HepG2 (cell line): ENCODE data around the gene AAR2. TPM values are rescaled to one million over a fixed set of nuclear protein-coding genes. Genes with fewer than 3 reads are reported as not detected.

ENCODE experiments used
- EEA1 ChIP-seq: sonication (generic); formaldehyde crosslinking; IDR thresholded peaks from 2 replicates; pipeline ENCODE4 v1.5.1; 2020; ENCODE audit warnings: mild to moderate bottlenecking, missing genetic modification reagents, borderline replicate concordance
- GZF1 ChIP-seq: sonication (generic); formaldehyde crosslinking; IDR thresholded peaks from 2 replicates; pipeline ENCODE4 v1.5.1; 2020; ENCODE audit warnings: mild to moderate bottlenecking, missing genetic modification reagents
- HCFC1 ChIP-seq: fragments of 150-350 bp; IDR thresholded peaks from 2 replicates; pipeline ENCODE4 v1.6.1; 2014; ENCODE audit warnings: low read depth, low read length
- HNRNPL ChIP-seq: fragments of 200-400 bp; formaldehyde crosslinking; IDR thresholded peaks from 2 replicates; pipeline ENCODE4 v1.6.1; 2017; ENCODE audit warnings: mild to moderate bottlenecking, low read depth, low read length
- IKZF1 ChIP-seq: fragments of 450-650 bp; IDR thresholded peaks from 2 replicates; pipeline ENCODE4 v1.7.1; 2016
- ISL2 ChIP-seq: sonication (generic); formaldehyde crosslinking; IDR thresholded peaks from 2 replicates; pipeline ENCODE4 v1.5.0; 2020; ENCODE audit warnings: missing genetic modification reagents
- KDM6A ChIP-seq: IDR thresholded peaks from 2 replicates; pipeline ENCODE4 v1.6.1; 2016; ENCODE audit warnings: low read depth
- KLF6 ChIP-seq: IDR thresholded peaks from 2 replicates; pipeline ENCODE4 v1.8.0; 2016; ENCODE audit warnings: missing biosample characterization, missing genetic modification reagents
- LCORL ChIP-seq, 2 experiments: fragments of 450-650 bp in 1 of 2; sonication (generic) in 1 of 2; formaldehyde crosslinking in 1 of 2; IDR thresholded peaks; 2 replicates each; pipeline versions ENCODE4 v1.5.0 to v1.6.1; 2017 to 2020; ENCODE audit warnings: antibody characterized with exemption in 1 of 2, missing genetic modification reagents in 1 of 2
- MIXL1 ChIP-seq: IDR thresholded peaks from 2 replicates; pipeline ENCODE4 v1.6.1; 2016
- NFKB2 ChIP-seq: sonication (generic); formaldehyde crosslinking; IDR thresholded peaks from 2 replicates; pipeline ENCODE4 v1.4.0; 2020; ENCODE audit warnings: missing genetic modification reagents, borderline replicate concordance
- PHF5A ChIP-seq: IDR thresholded peaks from one replicate; pipeline ENCODE4 v1.6.1; 2018; ENCODE audit warnings: low read depth, missing genetic modification reagents; ENCODE audit not compliant: unreplicated experiment
- POLR2A ChIP-seq, 2 experiments: IDR thresholded peaks; 2 replicates each; pipeline ENCODE4 v1.6.1; 2011; ENCODE audit warnings: low read depth in 2 of 2, low read length in 2 of 2, mild to moderate bottlenecking in 1 of 2, moderate library complexity in 1 of 2; ENCODE audit not compliant: insufficient read depth in 1 of 2
- RBAK ChIP-seq: sonication (generic); formaldehyde crosslinking; IDR thresholded peaks from 2 replicates; pipeline ENCODE4 v1.5.1; 2020; ENCODE audit warnings: mild to moderate bottlenecking, missing genetic modification reagents
- RBM39 ChIP-seq: fragments of 200-400 bp; formaldehyde crosslinking; IDR thresholded peaks from one replicate; pipeline ENCODE4 v1.6.1; 2018; ENCODE audit warnings: antibody characterized with exemption, mild to moderate bottlenecking, low read depth, low read length; ENCODE audit not compliant: poor library complexity, severe bottlenecking
- REL ChIP-seq: sonication (generic); formaldehyde crosslinking; conservative IDR thresholded peaks from 2 replicates; pipeline ENCODE4 v1.8.0; 2022; ENCODE audit warnings: mild to moderate bottlenecking, missing genetic modification reagents, moderate library complexity
- SIX4 ChIP-seq: sonication (generic); formaldehyde crosslinking; IDR thresholded peaks from 2 replicates; pipeline ENCODE4 v1.4.0; 2020; ENCODE audit warnings: missing genetic modification reagents
- SMYD3 ChIP-seq: sonication (generic); formaldehyde crosslinking; IDR thresholded peaks from 2 replicates; pipeline ENCODE4 v1.8.1; 2023; ENCODE audit warnings: mild to moderate bottlenecking, missing genetic modification reagents
- SSRP1 ChIP-seq: IDR thresholded peaks from 2 replicates; pipeline ENCODE4 v1.6.1; 2016; ENCODE audit warnings: control low read depth
- STAT6 ChIP-seq: sonication (generic); formaldehyde crosslinking; IDR thresholded peaks from 2 replicates; pipeline ENCODE4 v1.4.0; 2020; ENCODE audit warnings: missing genetic modification reagents, mild to moderate bottlenecking, borderline replicate concordance
- SYNCRIP ChIP-seq: fragments of 200-400 bp; formaldehyde crosslinking; IDR thresholded peaks from 2 replicates; pipeline ENCODE4 v1.6.1; 2018; ENCODE audit warnings: mild to moderate bottlenecking, low read depth, low read length; ENCODE audit not compliant: insufficient read depth
- TSC22D2 ChIP-seq: sonication (generic); formaldehyde crosslinking; IDR thresholded peaks from 2 replicates; pipeline ENCODE4 v1.5.1; 2020; ENCODE audit warnings: missing genetic modification reagents, mild to moderate bottlenecking, borderline replicate concordance
- ZNF570 ChIP-seq: sonication (generic); formaldehyde crosslinking; IDR thresholded peaks from 2 replicates; pipeline ENCODE4 v1.4.0; 2020; ENCODE audit warnings: mild to moderate bottlenecking, missing genetic modification reagents, borderline replicate concordance
- ZNF678 ChIP-seq: sonication (generic); formaldehyde crosslinking; IDR thresholded peaks from 2 replicates; pipeline ENCODE4 v1.4.0; 2020; ENCODE audit warnings: mild to moderate bottlenecking, missing genetic modification reagents
- ZNF724P ChIP-seq: sonication (generic); formaldehyde crosslinking; IDR thresholded peaks from 2 replicates; pipeline ENCODE4 v1.8.0; 2022; ENCODE audit warnings: missing genetic modification reagents, borderline replicate concordance
- ZNF878 ChIP-seq: sonication (generic); formaldehyde crosslinking; IDR thresholded peaks from 2 replicates; pipeline ENCODE4 v1.8.1; 2023; ENCODE audit warnings: mild to moderate bottlenecking, missing genetic modification reagents, moderate library complexity
- polyA plus RNA-seq, 8 experiments: library from polyadenylated mRNA; depleted of rRNA in 3 of 8; stranded (reverse) in 7 of 8; unstranded in 1 of 8; fragments of >200 nt; fragmentation: Illumina TruSeq in 4 of 8; extraction: Trizol in 4 of 8; gene quantifications; 2 replicates each; pipeline versions ENCODE4 v1.2.1 to v1.2.3, GENCODE V29; 2011 to 2016; ENCODE audit warnings: low read depth in 4 of 8, missing spikeins in 1 of 8, mixed read lengths in 1 of 8; ENCODE audit not compliant: insufficient read depth in 1 of 8
- total RNA-seq, 5 experiments: library from RNA; depleted of rRNA; stranded (reverse); fragments of >200 nt; fragmentation: Illumina TruSeq; extraction: Trizol; gene quantifications; 2 replicates each; pipeline ENCODE4 v1.2.3, GENCODE V29; 2016; ENCODE audit warnings: low read depth in 1 of 5
- TF ChIP-seq, protein P1 (sequence below): sonication (generic); formaldehyde crosslinking; IDR thresholded peaks from 2 replicates; pipeline ENCODE4 v1.4.0; 2020; ENCODE audit warnings: missing genetic modification reagents
- TF ChIP-seq, protein P2 (sequence below): sonication (generic); formaldehyde crosslinking; IDR thresholded peaks from 2 replicates; pipeline ENCODE4 v1.5.1; 2020; ENCODE audit warnings: mild to moderate bottlenecking, missing genetic modification reagents, moderate library complexity

The AAR2 gene
- total and polyA plus RNA-seq, 2 of the 13 experiments (the other 11 are each of a cell fraction or from before 2014, with no cell fraction given): 45.2 to 46.2 TPM

DNA sequence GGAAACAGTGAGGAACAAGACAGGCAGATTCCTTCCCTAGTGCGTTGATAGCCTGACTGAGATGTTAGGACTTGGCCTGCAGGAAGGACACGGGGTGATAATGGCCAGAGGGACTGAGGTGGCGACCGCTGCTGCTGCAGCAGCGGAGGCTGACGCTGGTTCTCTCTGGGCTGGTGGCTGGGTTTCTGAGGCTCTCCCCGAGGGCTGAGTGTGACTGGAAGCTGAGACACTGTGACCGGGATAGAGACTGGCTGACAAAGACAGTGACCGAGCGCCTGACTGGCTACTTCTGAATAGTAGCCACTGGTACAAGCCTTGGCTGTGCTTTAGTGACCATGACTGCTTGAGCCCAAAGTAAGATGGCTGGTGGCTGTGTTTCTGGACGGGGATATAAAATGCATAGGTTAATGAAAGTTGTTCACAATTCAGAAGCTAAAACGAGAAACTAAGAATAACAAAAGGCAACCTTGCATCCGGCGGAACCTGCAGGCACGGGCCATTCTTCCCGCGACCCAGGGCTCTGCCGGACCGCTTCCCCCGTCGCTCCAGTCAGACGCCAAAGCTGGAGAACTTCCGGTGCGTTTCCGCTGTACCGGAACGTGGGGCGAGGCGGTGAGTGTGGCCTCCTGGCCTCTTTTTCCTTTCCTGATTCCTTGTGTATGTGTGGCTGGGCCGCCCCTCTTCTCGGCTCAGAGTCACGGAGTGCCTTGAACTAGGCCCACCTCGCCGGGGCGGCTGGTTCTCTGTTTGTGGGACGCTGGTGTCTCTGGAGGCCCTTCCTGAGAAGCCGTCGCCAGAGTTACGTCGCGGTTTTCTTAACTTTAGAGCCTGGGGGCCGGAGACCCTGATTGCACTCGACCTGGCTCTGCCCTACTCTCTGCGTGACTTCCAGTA lies at the start of gene AAR2 (continued):
- peak; percentile 43; the same call in 1 of the 2 replicates for TF ChIP-seq STAT6 (CRISPR knock-in tag)
- TF ChIP-seq SSRP1 (CRISPR knock-in tag): peak; percentile 97
- no peak for TF ChIP-seq IKZF1
- TF ChIP-seq LCORL (IDR thresholded peaks at IDR 0.05): no peak; the same call in none of the 2 replicates
- peak; percentile 95 for TF ChIP-seq LCORL (CRISPR knock-in tag; IDR thresholded peaks at IDR 0.05)
- no peak for TF ChIP-seq ZNF570 (CRISPR knock-in tag)
- peak; percentile 79 for TF ChIP-seq SIX4 (CRISPR knock-in tag)
- TF ChIP-seq RBAK (CRISPR knock-in tag): no peak; the same call in 1 of the 2 replicates
- peak; percentile 94 for TF ChIP-seq ZNF878 (CRISPR knock-in tag)
- peak; percentile 95 for TF ChIP-seq REL (CRISPR knock-in tag)
- peak; percentile 88; the same call in 1 of the 2 replicates for TF ChIP-seq ZNF678 (CRISPR knock-in tag)
- TF ChIP-seq HCFC1: peak; percentile 85
- TF ChIP-seq TSC22D2: peak; percentile 87; the same call in 1 of the 2 replicates
- TF ChIP-seq SMYD3 (CRISPR knock-in tag): peak; percentile 62
- 0 out of 2 replicates have a peak, but pooled peaks have one; percentile 66 for TF ChIP-seq EEA1
- TF ChIP-seq KLF6 (CRISPR knock-in tag): peak; percentile 98
- peak; percentile 89 for TF ChIP-seq GZF1 (CRISPR knock-in tag)
- TF ChIP-seq, protein P1, sequence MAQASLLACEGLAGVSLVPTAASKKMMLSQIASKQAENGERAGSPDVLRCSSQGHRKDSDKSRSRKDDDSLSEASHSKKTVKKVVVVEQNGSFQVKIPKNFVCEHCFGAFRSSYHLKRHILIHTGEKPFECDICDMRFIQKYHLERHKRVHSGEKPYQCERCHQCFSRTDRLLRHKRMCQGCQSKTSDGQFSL (CRISPR knock-in tag): peak; percentile 46; the same call in 1 of the 2 replicates
- TF ChIP-seq KDM6A (CRISPR knock-in tag): no peak
- TF ChIP-seq PHF5A: peak; percentile 90
- TF ChIP-seq HNRNPL: peak; percentile 84
- TF ChIP-seq RBM39: peak; percentile 100
- no peak for TF ChIP-seq SYNCRIP
- peak; percentile 95 for TF ChIP-seq MIXL1 (CRISPR knock-in tag)
- TF ChIP-seq ZNF724P (CRISPR knock-in tag): no peak
- TF ChIP-seq, protein P2, sequence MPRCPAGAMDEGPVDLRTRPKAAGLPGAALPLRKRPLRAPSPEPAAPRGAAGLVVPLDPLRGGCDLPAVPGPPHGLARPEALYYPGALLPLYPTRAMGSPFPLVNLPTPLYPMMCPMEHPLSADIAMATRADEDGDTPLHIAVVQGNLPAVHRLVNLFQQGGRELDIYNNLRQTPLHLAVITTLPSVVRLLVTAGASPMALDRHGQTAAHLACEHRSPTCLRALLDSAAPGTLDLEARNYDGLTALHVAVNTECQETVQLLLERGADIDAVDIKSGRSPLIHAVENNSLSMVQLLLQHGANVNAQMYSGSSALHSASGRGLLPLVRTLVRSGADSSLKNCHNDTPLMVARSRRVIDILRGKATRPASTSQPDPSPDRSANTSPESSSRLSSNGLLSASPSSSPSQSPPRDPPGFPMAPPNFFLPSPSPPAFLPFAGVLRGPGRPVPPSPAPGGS: peak; percentile 96
- TF ChIP-seq POLR2A (IDR thresholded peaks at IDR 0.05; ENCODE audit: insufficient read depth in 1 of 2, low read depth in 2 of 2, low read length in 2 of 2): peak; percentile 94 to 96
- TF ChIP-seq NFKB2 (CRISPR knock-in tag): peak; percentile 99
- peak; percentile 89 for TF ChIP-seq ISL2 (CRISPR knock-in tag)
